Activated CD8-positive, alpha-beta memory T cell treated with anti-CD3 and anti-CD28 coated beads for 1 hour (primary cell): ENCODE results near the gene SARS1.
"Not testable (repeated sequence)": the region's sequence is repeated elsewhere in the genome, so short reads cannot be mapped to it uniquely, and the experiment has no call there.

Experiments used
- DNase-seq, 2 donors: peaks; one replicate each; pipeline ENCODE4 v3.0.0-alpha.2; 2020; ENCODE audit warnings: low read depth in 1 of 2; ENCODE audit errors: extremely low read depth in 1 of 2

Gene SARS1

DNA sequence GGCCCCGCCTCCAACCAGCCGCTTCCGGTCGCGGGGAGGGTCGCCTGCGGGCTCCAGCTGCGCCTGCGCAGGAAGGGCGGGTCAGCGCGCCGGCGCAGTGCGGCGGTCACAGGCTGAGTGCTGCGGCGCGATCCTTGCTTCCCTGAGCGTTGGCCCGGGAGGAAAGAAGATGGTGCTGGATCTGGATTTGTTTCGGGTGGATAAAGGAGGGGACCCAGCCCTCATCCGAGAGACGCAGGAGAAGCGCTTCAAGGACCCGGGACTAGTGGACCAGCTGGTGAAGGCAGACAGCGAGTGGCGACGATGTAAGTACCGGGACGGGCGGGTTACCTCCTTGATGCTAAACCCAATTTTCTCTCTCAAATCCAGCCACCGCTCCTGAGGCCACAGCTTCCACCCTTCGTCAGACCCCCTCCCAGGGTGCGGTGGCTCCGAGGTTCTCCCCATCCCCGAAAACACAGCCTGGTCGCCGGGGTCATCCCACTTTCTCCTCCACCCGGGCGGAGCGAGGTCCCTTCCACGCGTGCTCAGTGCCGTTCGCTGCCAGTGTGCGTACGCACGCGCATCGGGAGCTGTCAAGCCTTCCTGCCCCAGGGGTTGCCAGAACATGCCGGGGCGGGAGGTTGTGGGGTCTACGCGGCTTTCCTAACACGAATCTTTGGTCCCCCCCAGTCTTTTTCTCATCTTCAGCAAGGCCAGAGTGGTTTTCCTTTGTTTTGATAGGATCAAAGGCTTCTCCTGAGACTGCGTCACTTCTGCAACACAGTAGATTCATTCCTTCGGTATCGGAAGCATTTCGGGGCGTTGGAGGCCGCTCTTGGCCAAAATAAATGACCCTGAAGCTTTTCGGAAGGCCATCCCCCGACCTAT is at the start of gene SARS1:
Gene SARS1 (plus strand): TSS at position 95 of the 870 bp plus-strand sequence. CDS start 75 bp downstream, at position 170.
- DNase-seq: peak; percentile 65 to 83

GRCh38 chr1:109164538-109164937 is 49.2 kb upstream of the SARS1 start:
- no peak for DNase-seq

GRCh38 chr1:109167001-109167506 is 46.7 kb upstream of the SARS1 start:
- DNase-seq: no peak

GRCh38 chr1:109170035-109170764 is 43.5 kb upstream of the SARS1 start:
- no peak for DNase-seq

GRCh38 chr1:109171646-109172045 is 42.1 kb upstream of the SARS1 start:
- DNase-seq: no peak

DNA sequence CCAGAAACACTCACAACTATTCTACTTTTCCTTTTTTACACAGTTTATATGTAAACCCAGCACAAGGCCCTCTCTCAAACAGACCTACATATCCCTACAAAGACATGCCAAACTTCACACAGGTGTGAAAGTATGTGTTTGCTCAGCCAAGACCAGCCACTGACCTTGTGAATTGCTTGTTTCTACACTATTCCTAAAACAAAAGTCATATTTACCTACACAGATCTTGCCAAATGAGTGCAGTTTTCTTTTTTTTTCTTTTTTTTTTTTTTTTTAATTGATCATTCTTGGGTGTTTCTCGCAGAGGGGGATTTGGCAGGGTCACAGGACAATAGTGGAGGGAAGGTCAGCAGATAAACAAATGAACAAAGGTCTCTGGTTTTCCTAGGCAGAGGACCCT is 37.4 kb upstream of the SARS1 start:
- DNase-seq: not testable (repeated sequence)

DNA sequence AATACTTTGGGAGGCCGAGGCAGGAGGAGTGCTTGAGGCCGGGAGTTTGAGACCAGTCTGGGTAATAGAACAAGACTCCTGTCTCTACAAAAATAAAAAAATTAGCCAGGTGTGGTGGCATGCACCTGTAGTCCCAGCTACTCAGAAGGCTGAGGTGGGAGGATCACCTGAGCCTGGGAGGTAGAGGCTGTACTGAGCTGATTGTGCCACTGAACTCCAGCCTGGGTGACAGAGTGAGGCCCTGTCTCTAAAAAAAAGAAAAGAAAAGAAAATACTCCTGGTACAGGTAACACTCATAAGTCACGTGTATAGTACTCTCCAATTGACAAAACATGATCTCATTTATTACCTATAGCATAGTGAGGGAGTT is 33.0 kb upstream of the SARS1 start:
- DNase-seq: not testable (repeated sequence)

GRCh38 chr1:109181085-109181806 is 32.5 kb upstream of the SARS1 start:
- DNase-seq: no peak

DNA sequence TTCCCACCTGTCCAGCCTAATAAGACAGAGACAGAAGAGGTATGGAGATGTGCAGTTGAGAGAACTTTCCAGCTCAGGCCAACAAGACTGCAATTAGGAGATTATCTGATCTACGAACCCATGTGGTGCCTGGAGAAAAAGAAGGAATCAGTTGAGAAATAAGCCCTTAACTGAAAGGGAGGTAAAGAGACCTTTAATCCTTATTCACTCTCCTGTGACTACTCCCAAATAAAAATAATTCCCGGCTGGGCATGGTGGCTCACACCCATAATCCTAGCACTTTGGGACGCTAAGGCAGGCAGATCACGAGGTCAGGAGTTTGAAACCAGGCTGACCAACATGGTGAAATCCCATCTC is 31.9 kb upstream of the SARS1 start:
- DNase-seq: no peak

GRCh38 chr1:109183058-109183738 is 30.5 kb upstream of the SARS1 start:
- DNase-seq: no peak

- DNase-seq: no peak
Observed at GRCh38 chr1:109184687-109185086, 29.0 kb upstream of the SARS1 start.

GRCh38 chr1:109185357-109185756 is 28.4 kb upstream of the SARS1 start:
- no peak for DNase-seq

- no peak for DNase-seq
Observed at GRCh38 chr1:109185990-109186732, 27.6 kb upstream of the SARS1 start.

DNA sequence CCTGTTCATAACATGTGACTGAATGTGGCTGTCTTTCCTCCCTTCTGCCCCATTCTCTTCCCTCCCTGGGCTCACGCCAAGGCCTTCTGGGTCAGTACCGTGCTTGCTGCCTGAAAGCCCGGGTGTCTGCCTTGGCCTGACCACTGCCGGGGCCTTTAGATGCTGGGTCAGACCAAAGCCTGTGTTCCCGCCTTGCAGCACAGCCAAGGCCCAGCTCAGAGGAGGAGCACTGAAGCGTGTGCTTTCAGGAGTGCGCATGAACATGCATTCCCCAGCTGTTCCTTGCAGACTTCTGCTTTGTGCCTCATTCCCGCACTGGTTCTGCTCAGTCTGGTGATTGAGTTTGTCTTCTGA is 27.0 kb upstream of the SARS1 start:
- no peak for DNase-seq

DNA sequence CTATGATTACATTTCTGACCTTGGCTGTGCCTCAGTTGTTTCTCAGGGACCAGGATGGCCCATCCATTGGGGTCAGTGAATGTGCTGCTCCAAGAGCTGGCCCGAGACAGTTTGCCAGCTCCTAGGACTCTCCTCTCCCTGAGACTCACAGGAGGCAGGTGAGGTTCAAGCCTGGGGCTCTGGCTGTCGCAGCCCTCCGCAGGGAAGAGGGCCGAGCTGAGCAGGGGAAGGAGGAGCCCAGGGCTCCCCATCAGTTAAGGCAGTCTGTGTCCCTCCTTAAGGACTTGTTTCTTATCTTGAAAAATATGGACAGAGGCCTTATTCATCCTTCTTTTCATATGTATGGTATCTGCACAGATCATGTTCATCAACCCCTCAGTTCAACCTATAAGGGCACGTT is 26.6 kb upstream of the SARS1 start:
- no peak for DNase-seq

DNA sequence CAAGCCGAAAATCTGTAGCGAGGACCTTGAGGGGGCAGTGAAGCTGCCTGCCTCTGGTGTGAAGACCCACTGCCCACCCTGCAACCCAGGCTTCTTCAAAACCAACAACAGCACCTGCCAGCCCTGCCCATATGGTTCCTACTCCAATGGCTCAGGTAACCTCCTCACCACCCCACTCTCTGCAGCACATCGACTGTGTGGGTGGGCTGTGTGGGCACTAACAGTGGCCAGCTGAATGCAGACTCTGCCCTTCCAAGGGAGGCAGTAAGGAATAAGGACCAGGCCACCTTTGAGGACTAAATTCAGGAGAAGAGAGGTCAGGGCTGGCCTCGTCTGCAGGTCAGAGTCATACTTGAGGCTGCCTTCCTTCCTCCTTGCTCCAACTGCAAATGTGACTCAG is 25.5 kb upstream of the SARS1 start:
- DNase-seq: no peak

GRCh38 chr1:109188781-109189180 is 24.9 kb upstream of the SARS1 start:
- no peak for DNase-seq

GRCh38 chr1:109190189-109190588 is 23.5 kb upstream of the SARS1 start:
- DNase-seq: no peak

DNA sequence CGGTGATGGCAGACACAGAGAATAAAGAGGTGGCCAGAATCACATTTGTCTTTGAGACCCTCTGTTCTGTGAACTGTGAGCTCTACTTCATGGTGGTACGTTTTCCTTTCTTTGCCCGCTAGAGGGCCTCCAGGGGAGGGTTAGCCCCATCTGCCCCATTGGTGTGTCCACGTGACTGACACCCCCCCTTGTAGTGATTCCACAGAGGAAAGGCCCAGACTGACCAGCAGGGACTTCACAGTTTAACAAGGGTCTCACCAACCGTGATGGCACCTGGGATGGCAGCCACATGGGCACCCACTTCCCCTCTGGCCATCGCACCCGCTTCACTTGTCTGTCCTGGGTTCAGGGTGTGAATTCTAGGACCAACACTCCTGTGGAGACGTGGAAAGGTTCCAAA is 22.3 kb upstream of the SARS1 start:
- no peak for DNase-seq

DNA sequence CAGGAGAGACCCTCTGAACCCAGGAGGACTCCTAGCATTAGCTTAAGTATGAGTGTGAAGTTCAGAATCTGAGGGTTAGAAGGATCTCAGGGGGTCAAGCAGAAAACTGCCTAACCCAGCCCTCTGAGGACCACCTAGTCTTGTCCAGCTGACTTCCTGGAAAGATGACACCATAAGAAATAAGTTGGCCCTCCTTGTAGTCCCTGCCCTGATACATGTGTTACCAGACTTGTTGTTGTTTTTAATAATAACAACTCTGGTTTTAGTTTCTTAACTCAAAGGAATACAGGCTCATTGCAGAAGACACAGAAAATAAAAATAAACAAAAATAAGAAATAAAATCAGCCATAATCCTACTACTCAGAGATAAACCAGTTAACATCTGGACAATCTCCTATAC is 21.8 kb upstream of the SARS1 start:
- no peak for DNase-seq
